GM19455 (cell line): Measurements from ENCODE around the gene BAIAP3.
"Not testable (repeated sequence)": the region's sequence is repeated elsewhere in the genome, so short reads cannot be mapped to it uniquely, and the experiment has no call there.

Experiments
- ATAC-seq: cut with Tn5 transposase; IDR thresholded peaks from one replicate; pipeline ENCODE4 v1.9.1; 2021; ENCODE audit not compliant: unreplicated experiment

BAIAP3 gene, protein sequence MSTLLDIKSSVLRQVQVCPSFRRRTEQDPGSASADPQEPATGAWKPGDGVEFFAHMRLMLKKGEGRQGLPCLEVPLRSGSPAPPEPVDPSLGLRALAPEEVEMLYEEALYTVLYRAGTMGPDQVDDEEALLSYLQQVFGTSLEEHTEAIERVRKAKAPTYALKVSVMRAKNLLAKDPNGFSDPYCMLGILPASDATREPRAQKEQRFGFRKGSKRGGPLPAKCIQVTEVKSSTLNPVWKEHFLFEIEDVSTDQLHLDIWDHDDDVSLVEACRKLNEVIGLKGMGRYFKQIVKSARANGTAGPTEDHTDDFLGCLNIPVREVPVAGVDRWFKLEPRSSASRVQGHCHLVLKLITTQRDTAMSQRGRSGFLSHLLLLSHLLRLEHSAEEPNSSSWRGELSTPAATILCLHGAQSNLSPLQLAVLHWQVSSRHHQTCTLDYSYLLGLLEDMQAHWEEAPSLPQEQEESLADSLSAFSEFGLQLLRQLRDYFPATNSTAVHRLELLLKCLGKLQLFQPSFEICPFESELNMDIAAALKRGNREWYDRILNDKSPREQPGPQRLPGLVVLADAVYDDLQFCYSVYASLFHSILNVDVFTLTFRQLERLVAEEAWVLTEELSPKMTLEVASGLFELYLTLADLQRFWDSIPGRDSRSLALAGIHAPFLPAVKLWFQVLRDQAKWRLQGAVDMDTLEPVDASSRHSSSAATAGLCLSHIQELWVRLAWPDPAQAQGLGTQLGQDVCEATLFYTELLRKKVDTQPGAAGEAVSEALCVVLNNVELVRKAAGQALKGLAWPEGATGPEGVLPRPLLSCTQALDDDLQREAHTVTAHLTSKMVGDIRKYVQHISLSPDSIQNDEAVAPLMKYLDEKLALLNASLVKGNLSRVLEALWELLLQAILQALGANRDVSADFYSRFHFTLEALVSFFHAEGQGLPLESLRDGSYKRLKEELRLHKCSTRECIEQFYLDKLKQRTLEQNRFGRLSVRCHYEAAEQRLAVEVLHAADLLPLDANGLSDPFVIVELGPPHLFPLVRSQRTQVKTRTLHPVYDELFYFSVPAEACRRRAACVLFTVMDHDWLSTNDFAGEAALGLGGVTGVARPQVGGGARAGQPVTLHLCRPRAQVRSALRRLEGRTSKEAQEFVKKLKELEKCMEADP

DNA sequence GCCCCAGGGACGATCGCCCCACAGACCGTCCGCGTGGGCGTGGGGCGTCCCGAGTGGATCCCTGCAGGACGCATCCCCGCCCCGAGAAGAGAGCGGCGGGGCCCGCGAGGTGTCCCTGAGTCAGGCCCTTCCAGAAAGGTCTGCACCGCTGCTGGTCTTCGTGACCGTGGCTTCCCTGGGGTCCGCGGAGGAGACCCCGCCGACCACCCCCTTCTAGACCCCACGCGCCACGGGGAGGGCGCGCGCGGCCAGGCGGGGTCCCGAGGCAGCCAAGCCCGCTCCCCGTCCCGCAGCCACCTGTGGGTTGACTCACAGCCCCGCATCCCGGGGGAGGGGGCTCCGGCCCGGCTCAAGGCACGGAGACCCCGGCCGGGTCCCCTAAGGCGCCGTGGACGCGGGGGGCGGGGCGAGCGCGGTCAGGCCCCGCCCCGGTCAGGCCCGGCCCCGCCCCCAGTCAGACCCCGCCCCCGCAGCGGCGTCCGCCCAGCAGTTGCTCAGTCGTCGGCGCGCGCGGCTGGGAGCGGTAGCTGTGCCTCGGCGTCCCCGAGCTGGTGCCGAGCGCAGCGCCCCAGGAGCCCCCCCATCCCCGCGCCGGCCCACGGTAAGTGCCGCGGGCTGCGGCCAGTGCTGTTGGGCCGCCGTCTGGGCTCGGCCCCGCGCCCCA is at the start of gene BAIAP3:
Gene BAIAP3, plus strand, starts transcription at position 497 of the 664 bp plus-strand sequence. CDS start 4,905 bp downstream, outside the sequence.
- ATAC-seq, result no peak

DNA sequence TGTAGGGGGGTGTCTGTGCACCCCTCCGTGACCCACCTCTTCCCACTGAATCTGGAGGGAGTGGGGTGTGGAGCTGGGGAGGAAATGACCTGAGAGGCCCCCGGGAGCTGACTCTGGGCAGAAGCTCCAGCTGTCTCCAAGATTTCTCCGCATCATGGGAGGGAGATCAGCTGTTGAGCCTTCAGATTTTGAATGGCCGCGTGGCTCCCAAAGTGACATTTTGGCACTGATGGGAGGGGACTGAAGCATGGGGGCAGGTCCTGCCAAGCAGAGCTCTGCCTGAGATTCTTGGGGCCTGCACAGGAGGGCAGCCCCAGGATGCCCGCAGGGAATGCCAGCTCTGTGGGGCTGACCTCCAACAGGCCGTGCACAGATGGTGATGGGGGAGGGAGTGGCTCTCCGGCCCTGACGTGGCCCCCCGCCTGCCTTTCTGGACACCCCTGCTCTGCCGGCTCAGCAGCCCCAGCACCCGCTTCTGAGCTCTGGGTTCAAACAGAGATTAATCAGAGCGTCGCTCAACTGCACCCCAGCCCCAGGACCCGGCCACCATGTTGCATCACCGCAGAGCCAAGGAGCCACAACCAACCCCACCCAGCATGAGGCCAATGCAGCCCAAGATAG is 49.3 kb upstream of the BAIAP3 start:
- no peak for ATAC-seq

GRCh38 chr16:1285669-1286512 is 47.6 kb upstream of the BAIAP3 start:
- ATAC-seq, result no peak

DNA sequence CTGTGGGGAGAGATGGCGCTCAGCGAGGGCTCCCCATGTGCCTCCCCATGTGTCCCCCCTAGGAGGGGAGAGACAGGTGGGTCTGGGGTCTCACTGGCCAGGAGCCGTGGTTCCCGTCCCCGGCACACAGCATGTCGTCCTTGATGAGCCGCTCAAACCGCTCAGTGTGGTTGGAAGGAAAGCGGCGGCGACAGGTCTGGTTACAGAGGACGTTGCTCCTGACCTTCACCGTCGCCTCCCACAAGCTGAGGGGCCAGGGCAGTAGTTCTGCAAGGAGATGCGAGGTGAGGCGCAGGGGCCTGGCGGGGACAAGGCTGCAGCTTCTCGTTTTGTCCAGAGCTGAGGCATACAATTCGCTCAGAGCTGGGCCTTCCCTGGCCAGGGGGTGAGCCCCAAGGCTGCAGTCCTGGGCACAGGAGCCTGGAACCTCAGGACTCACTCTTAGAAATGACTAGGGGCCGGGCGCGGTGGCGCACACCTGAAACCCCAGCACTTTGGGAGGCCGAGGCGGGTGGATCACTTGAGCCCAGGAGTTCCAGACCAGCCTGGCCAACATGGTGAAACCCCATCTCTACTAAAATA is 46.8 kb upstream of the BAIAP3 start:
- no peak for ATAC-seq

DNA sequence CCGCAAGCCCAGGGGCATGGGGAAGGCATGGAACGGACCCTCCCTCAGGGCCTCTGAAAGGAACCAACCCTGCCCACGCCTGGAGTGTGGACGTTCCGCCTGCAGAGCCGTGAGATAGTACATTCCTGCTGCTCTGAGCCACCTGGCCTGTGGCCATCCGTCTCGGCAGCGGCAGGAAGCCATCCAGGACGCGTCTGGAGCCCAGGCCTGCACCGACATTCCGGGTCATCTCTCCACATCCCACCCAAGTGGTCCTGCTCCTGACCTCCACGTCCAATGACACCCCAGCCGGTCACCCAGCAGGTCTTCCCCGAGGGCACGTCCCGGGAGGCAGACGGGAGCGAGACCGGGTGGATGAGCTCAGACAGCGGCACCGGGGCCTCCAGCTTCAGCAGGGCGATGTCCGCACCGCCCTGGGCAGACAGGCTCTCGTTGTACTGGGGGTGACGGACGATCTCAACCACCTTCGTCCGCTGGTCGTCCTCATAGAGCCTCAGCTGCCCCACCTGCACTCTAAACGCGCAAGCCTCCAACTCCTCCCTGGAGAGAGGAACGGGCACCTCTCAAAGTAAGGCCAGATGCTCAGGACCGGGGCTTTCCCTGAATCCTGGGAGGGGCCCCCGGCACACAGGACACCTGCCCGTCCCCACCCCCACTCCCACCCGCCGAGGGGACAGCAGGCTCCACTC is 45.3 kb upstream of the BAIAP3 start:
- no peak for ATAC-seq

GRCh38 chr16:1288813-1289476 is 44.5 kb upstream of the BAIAP3 start:
- ATAC-seq, result no peak

- ATAC-seq, result no peak
Observed at GRCh38 chr16:1289477-1289866, 44.0 kb upstream of the BAIAP3 start.

DNA sequence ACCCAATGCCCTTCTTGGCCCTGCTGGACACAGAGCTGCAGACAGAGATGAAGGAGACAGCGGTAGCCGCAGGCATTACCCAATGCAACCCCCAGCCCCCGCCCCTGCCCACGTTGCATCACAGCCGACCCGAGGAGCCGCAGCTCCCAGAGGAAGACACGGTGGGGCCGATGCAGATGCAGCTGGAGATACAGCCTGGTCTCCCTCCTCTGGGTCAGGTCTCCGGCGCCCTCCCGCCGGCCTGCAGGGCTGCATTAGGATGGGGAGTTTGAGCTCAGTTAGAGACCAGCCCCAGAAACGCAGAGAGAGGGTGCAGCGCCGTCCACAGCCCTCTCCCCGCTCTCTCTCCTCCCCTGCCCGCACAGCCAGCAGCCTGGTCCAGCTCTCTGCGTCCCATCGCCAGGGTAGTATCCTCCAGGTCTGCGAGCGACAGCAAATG is 43.4 kb upstream of the BAIAP3 start:
- no peak for ATAC-seq

DNA sequence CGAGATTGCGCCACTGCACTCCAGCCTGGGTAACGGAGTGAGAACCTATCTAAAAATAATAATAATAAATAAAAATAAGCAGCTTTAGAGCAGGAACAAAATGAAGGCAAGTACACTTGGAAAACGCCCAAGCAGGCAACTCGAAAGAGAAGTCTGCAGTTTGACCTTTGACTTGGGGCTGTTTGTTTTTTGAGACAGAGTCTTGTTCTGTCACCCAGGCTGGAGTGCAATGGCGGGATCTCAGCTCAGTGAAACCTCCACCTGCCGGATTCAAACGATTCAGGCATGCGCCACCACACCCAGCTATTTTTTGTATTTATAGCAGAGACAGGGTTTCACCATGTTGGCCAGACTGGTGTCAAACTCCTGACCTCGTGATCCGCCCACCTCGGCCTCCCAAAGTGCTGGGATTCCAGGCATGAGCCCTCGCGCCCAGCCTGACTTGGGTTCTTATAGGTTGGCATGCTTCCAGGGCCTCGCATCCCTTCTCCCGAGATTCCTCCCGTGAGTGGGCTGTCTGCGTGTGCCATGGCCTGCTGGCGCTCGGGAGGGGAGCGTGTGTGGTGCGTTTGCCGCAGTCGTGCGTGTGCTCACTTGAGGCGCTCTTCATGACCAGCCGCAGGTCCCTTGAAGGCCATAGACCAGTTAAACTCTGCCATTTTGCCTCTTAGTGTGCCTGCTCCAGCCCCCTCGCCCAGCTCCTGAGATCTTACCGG is 42.4 kb upstream of the BAIAP3 start:
- no peak for ATAC-seq

DNA sequence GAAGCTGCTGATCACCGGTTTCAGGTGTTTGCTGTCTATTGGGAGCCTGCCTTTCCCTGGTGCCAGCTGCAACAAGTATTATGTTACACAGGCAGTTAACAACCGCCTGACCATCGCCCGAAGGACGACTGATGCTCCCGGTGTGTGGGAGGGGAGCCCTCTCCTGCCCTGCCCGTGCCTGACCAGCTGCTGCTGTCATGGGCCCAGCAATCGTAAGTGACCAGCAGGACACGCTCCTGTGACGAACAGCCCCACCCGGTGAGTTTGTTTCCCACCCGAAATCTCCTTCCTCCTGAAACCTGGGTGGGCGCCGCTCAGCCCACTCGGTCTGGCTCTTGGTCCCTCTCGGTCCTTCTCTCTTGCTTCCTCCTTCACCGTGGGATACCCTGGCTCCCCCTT is 41.9 kb upstream of the BAIAP3 start:
- no peak for ATAC-seq

DNA sequence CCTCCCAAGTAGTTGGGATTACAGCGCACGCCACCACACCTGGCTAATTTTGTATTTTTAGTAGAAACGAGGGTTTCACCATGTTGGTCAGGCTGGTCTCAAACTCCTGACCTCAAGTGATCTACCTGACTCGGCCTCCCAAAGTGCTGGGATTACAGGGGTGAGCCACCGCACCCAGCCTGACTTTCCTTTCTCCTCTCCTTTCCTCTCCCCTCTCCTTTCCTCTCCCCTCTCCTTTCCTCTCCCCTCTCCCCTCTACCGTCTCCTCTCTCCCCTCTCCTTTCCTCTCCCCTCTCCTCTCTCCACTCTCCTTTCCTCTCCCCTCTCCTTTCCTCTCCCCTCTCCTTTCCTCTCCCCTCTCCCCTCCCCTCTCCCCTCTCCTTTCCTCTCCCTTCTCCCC is 41.2 kb upstream of the BAIAP3 start:
- ATAC-seq, result not testable (repeated sequence)

GRCh38 chr16:1292808-1293207 is 40.6 kb upstream of the BAIAP3 start:
- ATAC-seq, result not testable (repeated sequence)

DNA sequence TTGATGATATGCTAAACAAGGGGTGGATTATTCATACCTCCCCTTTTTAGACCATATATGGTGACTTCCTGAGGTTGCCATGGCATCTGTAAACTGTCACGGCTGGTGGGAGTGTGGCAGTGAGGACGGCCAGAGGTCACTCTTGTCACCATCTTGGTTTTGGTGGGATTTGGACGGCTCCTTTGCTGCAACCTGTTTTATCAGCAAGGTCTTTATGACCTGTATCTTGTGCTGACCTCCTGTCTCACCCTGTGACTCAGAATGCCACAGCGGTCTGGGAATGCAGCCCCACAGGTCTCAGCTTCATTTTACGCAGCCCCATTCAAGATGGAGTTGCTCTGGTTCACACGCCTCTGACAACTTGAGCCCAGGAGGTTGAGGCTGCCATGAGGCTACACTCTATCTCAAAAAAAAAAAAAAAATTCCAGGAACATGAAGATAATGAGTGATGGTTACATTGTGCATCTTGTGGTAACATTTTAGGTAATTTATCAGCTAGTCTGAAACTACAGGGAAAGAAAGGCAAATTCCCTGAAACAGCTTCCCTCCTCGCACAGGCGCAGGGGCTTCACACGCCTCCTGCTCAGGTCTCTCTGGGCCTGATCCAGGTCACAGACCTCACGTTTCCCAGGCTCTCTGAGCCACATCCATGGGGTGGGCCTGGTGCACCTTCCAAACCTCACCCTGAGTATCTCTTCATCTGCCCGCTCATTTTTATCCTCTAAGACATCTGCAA is 39.4 kb upstream of the BAIAP3 start:
- no peak for ATAC-seq

DNA sequence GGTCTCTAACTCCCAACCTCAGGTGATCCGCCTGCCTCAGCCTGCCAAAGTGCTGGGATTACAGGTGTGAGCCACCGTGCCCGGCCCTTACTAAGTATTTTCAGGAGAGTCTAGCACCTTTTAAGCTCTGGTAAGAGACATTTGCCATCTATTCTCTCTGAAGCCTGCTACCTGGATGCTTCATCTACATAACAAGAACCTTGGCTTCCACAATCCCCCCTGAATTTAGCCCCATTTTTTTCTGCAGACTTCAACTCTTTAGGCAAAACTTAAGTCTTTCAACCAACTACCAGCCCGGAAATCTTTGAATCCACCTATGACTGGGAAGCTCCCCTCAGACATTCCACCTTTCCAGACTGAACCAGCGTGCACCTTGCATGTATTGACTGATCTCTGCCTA is 38.0 kb upstream of the BAIAP3 start:
- ATAC-seq, result no peak

GRCh38 chr16:1296688-1297017 is 36.8 kb upstream of the BAIAP3 start:
- ATAC-seq, result not testable (repeated sequence)

- no peak for ATAC-seq
Observed at GRCh38 chr16:1297018-1297696, 36.3 kb upstream of the BAIAP3 start.
